ENCODE results near the gene SPAG6.

GRCh38 chr10:22438711-22439110 lies 93.4 kb downstream of the SPAG6 start:
- TF ChIP-seq CTCF (IDR thresholded peaks at IDR 0.05) (no peak), POLR2A (IDR thresholded peaks at IDR 0.05) (no peak)

All from tibial nerve (tissue), 3 donors.